ENCODE measurements around the gene MT1B. TPM values are rescaled to one million over a fixed set of nuclear protein-coding genes. Genes with fewer than 3 reads are reported as not detected.

MT1B gene
- total RNA-seq, 4 donors from 2014 or later: not detected

- TF ChIP-seq CTCF (IDR thresholded peaks at IDR 0.05; ENCODE audit: low read depth): no peak
Observed at GRCh38 chr16:56652600-56652999, 914 bp downstream of the MT1B start.

- TF ChIP-seq CTCF (IDR thresholded peaks at IDR 0.05; ENCODE audit: low read depth): no peak
Observed at GRCh38 chr16:56653218-56653617, 1.5 kb downstream of the MT1B start.

- no peak for TF ChIP-seq CTCF (IDR thresholded peaks at IDR 0.05; ENCODE audit: low read depth)
Observed at GRCh38 chr16:56657555-56658326, 6.1 kb downstream of the MT1B start, which contains the start of gene MT1F. TSS of gene MT1F (plus strand) at chr16:56657959. CDS start at chr16:56658059, 100 bp downstream.

- TF ChIP-seq CTCF (IDR thresholded peaks at IDR 0.05; ENCODE audit: low read depth): no peak
Observed at GRCh38 chr16:56658327-56658875, 6.7 kb downstream of the MT1B start.

GRCh38 chr16:56662357-56663354, 11.0 kb downstream of the MT1B start:
- TF ChIP-seq CTCF (IDR thresholded peaks at IDR 0.05; ENCODE audit: low read depth): no peak

GRCh38 chr16:56664506-56664905, 12.8 kb downstream of the MT1B start:
- TF ChIP-seq CTCF (IDR thresholded peaks at IDR 0.05; ENCODE audit: low read depth): no peak
